Natural killer cell (primary cell): ENCODE data around the gene PINLYP. TPM values are rescaled to one million over a fixed set of nuclear protein-coding genes. Genes with fewer than 3 reads are reported as not detected.

Experiments
- ATAC-seq, 3 donors: fragments of 150-1000 bp in 2 of 3; fragments of 200-7000 bp in 1 of 3; cut with Tn5 transposase; 1 replicate in 1 of 3; 2 replicates in 2 of 3; pipeline ENCODE4 v1.10.0; 2021; ENCODE audit warnings: mild to moderate bottlenecking in 2 of 3, moderate library complexity in 2 of 3
- DNase-seq, 2 donors: peaks; one replicate each; pipeline versions ENCODE4 v3.0.0 to v3.0.0-alpha.2; 2013 to 2021; ENCODE audit warnings: mixed read lengths in 1 of 2
- H3K27ac ChIP-seq: one replicate; pipeline ENCODE4 v1.5.1; 2013; ENCODE audit warnings: mild to moderate bottlenecking, low read length
- H3K27me3 ChIP-seq: one replicate; pipeline ENCODE4 v1.6.1; 2013; ENCODE audit warnings: low read length; ENCODE audit not compliant: control insufficient read depth, insufficient read depth
- H3K36me3 ChIP-seq: one replicate; pipeline ENCODE4 v1.6.1; 2013; ENCODE audit warnings: low read length; ENCODE audit not compliant: control insufficient read depth, insufficient read depth
- H3K4me1 ChIP-seq: one replicate; pipeline ENCODE4 v1.6.1; 2013; ENCODE audit warnings: low read length; ENCODE audit not compliant: control insufficient read depth, insufficient read depth
- H3K4me3 ChIP-seq: one replicate; pipeline ENCODE4 v1.5.1; 2013; ENCODE audit warnings: low read length
- H3K9me3 ChIP-seq: one replicate; pipeline ENCODE4 v1.6.1; 2013; ENCODE audit warnings: low read length; ENCODE audit not compliant: control insufficient read depth, insufficient read depth
- H3K27ac Mint-ChIP-seq, 2 donors: one replicate each; pipeline ENCODE4 v1.8.0; 2022; ENCODE audit warnings: mild to moderate bottlenecking in 2 of 2, mixed read lengths in 2 of 2, moderate library complexity in 1 of 2
- H3K27me3 Mint-ChIP-seq, 2 donors: one replicate each; pipeline ENCODE4 v1.8.0; 2022; ENCODE audit warnings: low read depth in 2 of 2, mixed read lengths in 2 of 2
- H3K36me3 Mint-ChIP-seq: one replicate; pipeline ENCODE4 v1.8.0; 2022; ENCODE audit warnings: mixed read lengths
- H3K4me1 Mint-ChIP-seq, 2 donors: one replicate each; pipeline ENCODE4 v1.8.0; 2022; ENCODE audit warnings: mixed read lengths in 2 of 2
- H3K4me3 Mint-ChIP-seq: one replicate; pipeline ENCODE4 v1.8.0; 2022; ENCODE audit warnings: mild to moderate bottlenecking, moderate library complexity, mixed read lengths
- H3K9me3 Mint-ChIP-seq, 2 donors: one replicate each; pipeline ENCODE4 v1.8.0; 2022; ENCODE audit warnings: mixed read lengths in 2 of 2
- WGBS: methylation state at CpG from one replicate; pipeline ENCODE4 v1.1.7; 2013; ENCODE audit warnings: missing lambda C conversion rate; ENCODE audit not compliant: insufficient coverage; 5-methylcytosine and 5-hydroxymethylcytosine counted together
- intact Hi-C: fragments of 100-400 bp; cut with micrococcal nuclease; formaldehyde crosslinking; loops from one replicate; pipeline ENCODE4 v1.14.2; 2022
- total RNA-seq, 4 donors: library from RNA; stranded (reverse); fragments of 120-200 nt in 1 of 4; gene quantifications; one replicate each; pipeline versions ENCODE4 v1.2.3 to v1.2.4, GENCODE V29; 2013 to 2022
- TF ChIP-seq, protein P1 (sequence below): fragments of 200-600 bp; IDR thresholded peaks from one replicate; pipeline ENCODE4 v1.8.0; 2022; ENCODE audit warnings: antibody characterized with exemption

The PINLYP gene
- total RNA-seq, 3 donors from 2014 or later (not counting 1 experiment from before 2014, with no cell fraction given), result 1.7 to 3.0 (median 2.4) TPM

GRCh38 chr19:43548706-43549105 is 26.9 kb upstream of the PINLYP start:
- no peaks in the 10 kb centered on the region for H3K4me1 Mint-ChIP-seq
- DNase-seq, result no peak
- no peaks in the 10 kb centered on the region for H3K27me3 ChIP-seq
- no peak overlapping the region for H3K27ac Mint-ChIP-seq
- H3K36me3 ChIP-seq, result peaks cover 40% of the 10 kb centered on the region
- H3K4me1 ChIP-seq, result no peaks in the 10 kb centered on the region
- WGBS, result 81% methylated on average over 1 of the region's 2 CpGs
- no peak overlapping the region for H3K27ac ChIP-seq
- no peaks in the 10 kb centered on the region for H3K9me3 Mint-ChIP-seq
- H3K4me3 ChIP-seq, result no peak overlapping the region
- H3K9me3 ChIP-seq, result no peaks in the 10 kb centered on the region
- no peak overlapping the region for H3K4me3 Mint-ChIP-seq
- intact Hi-C loops, result no loop called here
- ATAC-seq, result no peak
- TF ChIP-seq, protein P1, sequence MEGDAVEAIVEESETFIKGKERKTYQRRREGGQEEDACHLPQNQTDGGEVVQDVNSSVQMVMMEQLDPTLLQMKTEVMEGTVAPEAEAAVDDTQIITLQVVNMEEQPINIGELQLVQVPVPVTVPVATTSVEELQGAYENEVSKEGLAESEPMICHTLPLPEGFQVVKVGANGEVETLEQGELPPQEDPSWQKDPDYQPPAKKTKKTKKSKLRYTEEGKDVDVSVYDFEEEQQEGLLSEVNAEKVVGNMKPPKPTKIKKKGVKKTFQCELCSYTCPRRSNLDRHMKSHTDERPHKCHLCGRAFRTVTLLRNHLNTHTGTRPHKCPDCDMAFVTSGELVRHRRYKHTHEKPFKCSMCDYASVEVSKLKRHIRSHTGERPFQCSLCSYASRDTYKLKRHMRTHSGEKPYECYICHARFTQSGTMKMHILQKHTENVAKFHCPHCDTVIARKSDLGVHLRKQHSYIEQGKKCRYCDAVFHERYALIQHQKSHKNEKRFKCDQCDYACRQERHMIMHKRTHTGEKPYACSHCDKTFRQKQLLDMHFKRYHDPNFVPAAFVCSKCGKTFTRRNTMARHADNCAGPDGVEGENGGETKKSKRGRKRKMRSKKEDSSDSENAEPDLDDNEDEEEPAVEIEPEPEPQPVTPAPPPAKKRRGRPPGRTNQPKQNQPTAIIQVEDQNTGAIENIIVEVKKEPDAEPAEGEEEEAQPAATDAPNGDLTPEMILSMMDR, result no peak
- no peaks in the 10 kb centered on the region for H3K27me3 Mint-ChIP-seq
- H3K36me3 Mint-ChIP-seq, result no peaks in the 10 kb centered on the region

GRCh38 chr19:43551399-43552197 is 24.0 kb upstream of the PINLYP start:
- Histone ChIP-seq H3K4me1 (peaks cover 7% of the 10 kb centered on the region), H3K27me3 (no peaks in the 10 kb centered on the region), H3K27ac (no peak overlapping the region), H3K36me3 (peaks cover 36% of the 10 kb centered on the region), H3K9me3 (no peaks in the 10 kb centered on the region), H3K4me3 (no peak overlapping the region)
- TF ChIP-seq, protein P1, result no peak
- no peaks in the 10 kb centered on the region for H3K9me3 Mint-ChIP-seq
- no peak overlapping the region for H3K4me3 Mint-ChIP-seq
- peaks cover 8 to 11% of the 10 kb centered on the region in 2 donors for H3K4me1 Mint-ChIP-seq
- no peak overlapping the region for H3K27ac Mint-ChIP-seq
- intact Hi-C loops, result no loop called here
- DNase-seq (no peak), ATAC-seq (no peak)
- no peaks in the 10 kb centered on the region for H3K27me3 Mint-ChIP-seq
- H3K36me3 Mint-ChIP-seq, result no peaks in the 10 kb centered on the region
- 94% methylated on average over 23 of the region's 23 CpGs for WGBS

GRCh38 chr19:43552198-43552450 is 23.5 kb upstream of the PINLYP start:
- WGBS, result 98% methylated on average over 3 of the region's 3 CpGs
- no peaks in the 10 kb centered on the region for H3K9me3 Mint-ChIP-seq
- peaks cover 36% of the 10 kb centered on the region for H3K36me3 ChIP-seq
- H3K27ac Mint-ChIP-seq, result no peak overlapping the region
- ATAC-seq (no peak), DNase-seq (no peak)
- H3K27me3 Mint-ChIP-seq, result no peaks in the 10 kb centered on the region
- TF ChIP-seq, protein P1, result no peak
- H3K4me1 ChIP-seq, result peaks cover 7% of the 10 kb centered on the region
- no peak overlapping the region for H3K4me3 ChIP-seq
- H3K27me3 ChIP-seq, result no peaks in the 10 kb centered on the region
- no peak overlapping the region for H3K27ac ChIP-seq
- no peaks in the 10 kb centered on the region for H3K36me3 Mint-ChIP-seq
- no peaks in the 10 kb centered on the region for H3K9me3 ChIP-seq
- intact Hi-C loops, result no loop called here
- peaks cover 8 to 11% of the 10 kb centered on the region in 2 donors for H3K4me1 Mint-ChIP-seq
- H3K4me3 Mint-ChIP-seq, result no peak overlapping the region

DNA sequence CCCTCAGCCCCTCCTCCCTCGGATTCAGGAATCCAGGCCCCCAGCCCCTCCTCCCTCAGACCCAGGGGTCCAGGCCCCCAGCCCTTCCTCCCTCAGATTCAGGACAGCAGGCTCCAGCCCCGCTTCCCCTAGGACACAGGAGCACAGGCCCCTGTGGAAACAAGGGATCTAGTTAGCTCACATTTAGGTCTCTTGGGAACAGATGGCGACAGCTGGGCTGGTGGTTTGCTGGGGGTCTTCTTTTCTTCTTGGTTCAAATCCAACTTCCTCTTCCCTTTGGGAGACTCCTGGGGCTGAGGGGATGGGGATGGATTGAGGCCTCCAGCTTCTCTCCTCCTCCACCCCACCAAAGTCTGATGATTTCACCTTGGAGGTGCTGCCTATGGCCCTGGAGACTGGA is 23.0 kb upstream of the PINLYP start:
- Mint-ChIP-seq H3K4me1 (peaks cover 8 to 11% of the 10 kb centered on the region in 2 donors), H3K27ac (no peak overlapping the region), H3K4me3 (no peak overlapping the region), H3K36me3 (no peaks in the 10 kb centered on the region), H3K27me3 (no peaks in the 10 kb centered on the region), H3K9me3 (no peaks in the 10 kb centered on the region)
- Histone ChIP-seq H3K36me3 (peaks cover 36% of the 10 kb centered on the region), H3K4me1 (peaks cover 7% of the 10 kb centered on the region), H3K4me3 (no peak overlapping the region), H3K27ac (no peak overlapping the region), H3K9me3 (no peaks in the 10 kb centered on the region), H3K27me3 (no peaks in the 10 kb centered on the region)
- intact Hi-C loops, result no loop called here
- 62% methylated on average over 2 of the region's 3 CpGs for WGBS
- TF ChIP-seq, protein P1, result no peak
- DNase-seq (no peak), ATAC-seq (no peak)
